Measurements from ENCODE around the gene DYNLT4.
"Not testable (repeated sequence)": the region's sequence is repeated elsewhere in the genome, so short reads cannot be mapped to it uniquely, and the experiment has no call there.

Gene DYNLT4

DNA sequence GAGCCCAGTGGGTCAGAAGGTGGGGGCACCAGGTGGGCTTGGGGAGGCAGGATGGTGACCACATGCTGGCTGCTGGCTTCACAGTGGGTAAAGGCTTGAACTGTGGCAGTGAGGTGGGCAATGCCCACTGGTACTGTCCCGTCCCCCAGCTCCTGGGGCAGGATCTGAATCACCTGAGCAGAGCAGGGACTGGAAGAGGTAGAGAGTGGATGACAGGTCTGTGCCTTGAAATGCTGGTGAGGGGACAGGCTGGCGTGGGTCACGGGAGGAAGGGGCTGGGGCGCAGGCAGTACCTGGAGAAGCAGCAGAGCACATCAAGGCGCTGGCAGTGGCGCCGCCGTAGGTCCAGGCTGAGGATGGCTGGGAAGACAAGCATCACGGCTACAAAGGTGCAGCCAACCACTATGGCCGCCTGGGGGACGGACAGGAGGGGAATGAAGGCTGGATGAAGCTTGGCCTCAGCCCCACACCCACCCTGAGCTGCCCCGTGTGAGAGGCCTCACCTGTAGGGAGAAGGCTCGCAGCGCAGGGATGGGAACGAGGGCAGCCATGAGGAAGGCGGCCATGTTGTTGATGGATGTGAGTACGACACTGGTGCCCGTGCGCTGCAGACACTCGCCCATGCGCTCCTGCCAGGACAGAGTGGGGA lies 21.0 kb upstream of the DYNLT4 start:
- no peak for FAIRE-seq

- no peak for FAIRE-seq
These were observed 20.2 kb upstream of the DYNLT4 start for GRCh38 chr1:44827197-44828002.

DNA sequence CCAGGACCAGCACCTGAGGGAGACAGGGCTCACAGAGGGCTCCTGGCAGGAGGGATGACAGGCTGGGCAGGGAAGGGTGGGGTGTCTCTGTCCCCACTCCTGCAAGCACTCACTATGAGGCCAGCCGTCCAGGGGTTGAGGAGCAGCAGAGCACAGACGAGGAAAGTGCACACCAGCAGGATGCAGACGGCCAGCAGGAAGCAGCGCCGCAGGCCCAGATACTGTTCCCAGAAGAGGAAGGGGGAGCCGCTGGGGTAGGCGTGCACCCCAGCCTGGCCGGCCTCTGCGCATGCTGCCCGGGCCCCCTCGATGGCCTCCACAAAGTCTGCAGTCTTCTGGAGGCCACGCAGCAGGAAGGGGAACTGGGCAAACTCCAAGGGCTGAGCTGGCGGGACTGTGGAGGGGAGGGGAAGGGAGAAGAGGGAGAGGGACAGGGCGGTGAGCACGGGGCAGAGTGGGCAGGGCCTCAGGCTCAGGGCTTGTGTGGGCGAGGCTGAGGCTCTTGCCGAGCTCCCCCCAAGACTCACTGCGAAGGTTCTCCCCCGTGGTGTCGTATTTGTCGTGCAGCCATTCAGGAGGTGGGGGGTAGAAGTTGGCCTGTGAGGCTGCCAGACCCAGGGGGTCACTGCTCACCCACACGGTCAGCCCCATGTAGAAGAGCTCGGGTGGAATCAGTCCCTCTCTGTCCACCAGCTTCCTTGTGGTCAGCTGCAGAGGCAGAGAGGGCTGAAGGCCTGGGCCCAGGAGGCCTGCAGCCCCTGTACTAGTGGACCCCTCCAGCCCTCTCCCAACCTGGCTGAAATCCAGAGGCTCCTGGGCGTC lies 19.4 kb upstream of the DYNLT4 start:
- FAIRE-seq = no peak

DNA sequence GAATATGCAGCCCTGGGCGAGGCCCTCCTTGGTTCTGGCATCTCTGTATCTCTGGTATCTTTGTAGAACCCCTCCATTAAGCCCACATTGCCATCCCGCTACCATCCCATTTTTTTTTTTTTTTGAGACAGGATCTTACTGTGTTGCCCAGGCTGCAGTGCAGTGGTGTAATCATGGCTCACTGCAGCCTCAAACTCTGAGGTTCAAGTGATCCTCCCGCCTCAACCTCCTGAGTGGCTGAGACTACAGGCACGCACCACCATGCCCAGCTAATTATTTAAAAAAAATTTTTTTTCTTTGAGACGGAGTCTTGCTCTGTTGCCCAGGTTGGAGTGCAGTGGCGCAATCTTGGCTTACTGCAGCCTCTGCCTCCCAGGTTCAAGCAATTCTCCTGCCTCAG lies 17.2 kb upstream of the DYNLT4 start:
- FAIRE-seq = not testable (repeated sequence)

- no peak for FAIRE-seq
These were observed 15.9 kb upstream of the DYNLT4 start for GRCh38 chr1:44822981-44823451.

- FAIRE-seq = no peak
These were observed 15.1 kb upstream of the DYNLT4 start for GRCh38 chr1:44822131-44822701.

GRCh38 chr1:44821240-44821715 lies 14.1 kb upstream of the DYNLT4 start:
- FAIRE-seq = no peak

DNA sequence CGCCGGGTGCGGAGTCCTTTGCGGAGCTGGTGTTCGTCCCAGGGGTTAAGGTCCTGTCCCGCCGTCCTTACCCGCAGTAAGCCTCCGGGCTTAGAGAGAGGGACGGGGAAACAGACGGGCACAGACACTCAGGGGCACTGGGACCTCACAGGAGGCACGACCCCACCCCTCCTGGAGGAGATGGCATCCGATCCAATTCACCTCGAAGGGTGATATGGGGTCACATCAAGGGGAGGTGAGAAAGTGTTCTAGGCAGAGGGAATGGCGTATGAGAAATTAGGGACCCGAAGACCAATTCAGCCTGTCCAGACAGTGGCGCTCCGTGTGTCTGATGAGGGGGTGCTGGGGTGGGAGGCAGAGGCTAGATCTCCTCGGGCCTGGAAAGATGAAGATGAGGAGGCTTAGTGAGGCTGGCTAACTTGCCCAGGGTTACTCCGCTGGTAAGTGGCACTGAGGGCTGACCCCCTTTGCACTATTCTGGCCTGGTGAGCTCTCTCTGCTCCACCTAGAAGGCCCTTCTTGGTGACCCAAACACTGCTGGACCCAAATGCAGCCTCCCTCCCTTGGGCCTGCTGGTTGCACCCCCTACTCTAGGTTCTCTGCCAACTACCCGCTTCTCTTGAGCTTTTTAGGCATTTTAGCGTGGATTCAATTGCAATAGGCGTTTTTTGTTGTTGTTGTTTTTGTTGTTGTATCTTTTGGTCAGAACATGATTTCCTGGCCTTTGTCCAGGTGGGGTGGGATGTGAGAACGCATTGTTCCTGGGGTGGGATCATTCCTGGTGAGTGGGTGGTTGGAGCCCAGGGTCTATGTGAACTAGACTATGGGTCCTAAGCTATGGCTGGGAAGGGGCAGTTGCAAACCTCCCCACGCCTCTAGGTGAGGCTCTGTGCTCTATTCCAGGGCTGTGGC lies 13.4 kb upstream of the DYNLT4 start:
- FAIRE-seq = no peak

DNA sequence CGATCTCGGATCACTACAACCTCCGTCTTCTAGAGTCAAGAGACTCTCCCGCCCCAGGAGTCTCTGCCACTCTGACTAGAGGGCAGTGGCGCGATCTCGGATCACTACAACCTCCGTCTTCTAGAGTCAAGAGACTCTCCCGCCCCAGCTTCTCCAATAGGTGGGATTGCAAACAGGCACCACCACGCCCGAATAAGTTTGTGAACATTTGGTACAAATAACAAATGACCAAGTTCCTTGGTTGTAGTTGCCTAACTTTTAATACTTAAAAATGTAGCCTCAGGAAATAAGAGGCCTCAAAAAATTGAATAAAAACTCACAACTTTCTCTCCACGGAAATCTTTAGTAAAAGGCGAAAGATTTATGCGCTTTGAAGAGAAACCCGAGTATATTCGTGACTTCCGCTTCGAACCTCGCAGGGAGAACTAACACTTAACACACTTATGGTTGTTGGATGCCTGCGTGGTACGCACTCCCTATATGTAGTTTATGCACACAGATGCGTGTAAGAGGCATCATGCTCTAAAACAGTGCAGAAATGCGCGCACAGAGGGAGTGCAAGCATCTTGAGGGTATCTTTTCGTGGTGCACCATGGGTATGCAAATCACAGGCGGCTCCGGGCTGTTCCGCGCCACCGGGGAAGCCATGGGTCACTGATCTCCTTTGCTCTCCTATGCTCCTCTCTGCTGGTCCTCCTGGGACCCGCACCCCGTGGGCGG lies 12.6 kb upstream of the DYNLT4 start:
- peak; percentile 98 for FAIRE-seq

DNA sequence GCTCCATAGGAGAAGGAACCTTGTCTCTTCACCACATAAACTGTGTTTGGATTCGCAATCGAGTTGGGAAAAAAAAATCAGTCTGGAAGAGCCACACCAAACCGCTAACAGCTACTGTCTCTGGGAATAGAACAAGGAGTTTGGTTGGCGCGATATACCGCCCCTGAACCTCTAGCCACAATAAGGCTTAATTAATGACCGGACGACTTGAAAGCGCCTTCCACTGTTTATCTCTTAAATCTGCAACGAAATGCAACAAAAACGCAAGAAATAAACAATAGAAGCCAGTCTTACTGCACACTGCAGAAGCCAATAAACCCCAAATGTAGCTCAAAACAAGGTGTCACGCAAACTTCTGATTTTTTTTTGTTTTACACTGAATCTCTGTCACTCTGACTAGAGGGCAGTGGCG lies 12.1 kb upstream of the DYNLT4 start:
- no peak for FAIRE-seq

DNA sequence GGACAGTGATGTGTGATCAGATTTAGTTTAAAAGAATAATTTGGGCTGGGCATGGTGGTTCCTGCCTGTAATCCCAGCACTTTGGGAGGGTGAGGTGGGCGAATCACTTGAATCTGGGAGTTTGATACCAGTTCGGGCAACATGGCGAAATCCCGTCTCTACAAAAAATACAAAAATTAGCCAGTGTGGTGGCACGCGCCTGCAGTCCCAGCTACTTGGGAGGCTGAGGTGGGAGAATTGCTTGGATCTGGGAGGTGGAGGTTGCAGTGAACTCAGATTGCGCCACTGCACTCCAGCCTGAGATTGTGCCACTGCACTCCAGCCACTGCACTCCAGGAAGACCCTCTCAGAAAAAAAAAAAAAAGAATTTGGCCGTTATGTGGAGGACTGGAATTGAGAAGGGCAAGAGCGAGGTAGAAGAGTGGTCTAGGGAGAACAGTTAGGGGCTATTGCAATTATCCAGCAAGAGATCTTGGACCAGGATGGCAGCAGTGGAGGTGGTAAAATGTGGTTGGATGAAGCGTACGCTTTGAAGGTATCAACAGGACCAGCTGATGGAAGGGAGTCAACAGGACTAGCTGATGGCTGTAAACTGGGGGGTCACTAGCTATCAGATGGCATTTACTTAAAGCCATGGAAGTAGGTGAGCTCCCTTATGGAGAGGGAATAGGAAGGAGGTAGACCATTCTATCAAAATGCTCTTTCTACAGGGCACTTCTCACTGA lies 10.8 kb upstream of the DYNLT4 start:
- no peak for FAIRE-seq

DNA sequence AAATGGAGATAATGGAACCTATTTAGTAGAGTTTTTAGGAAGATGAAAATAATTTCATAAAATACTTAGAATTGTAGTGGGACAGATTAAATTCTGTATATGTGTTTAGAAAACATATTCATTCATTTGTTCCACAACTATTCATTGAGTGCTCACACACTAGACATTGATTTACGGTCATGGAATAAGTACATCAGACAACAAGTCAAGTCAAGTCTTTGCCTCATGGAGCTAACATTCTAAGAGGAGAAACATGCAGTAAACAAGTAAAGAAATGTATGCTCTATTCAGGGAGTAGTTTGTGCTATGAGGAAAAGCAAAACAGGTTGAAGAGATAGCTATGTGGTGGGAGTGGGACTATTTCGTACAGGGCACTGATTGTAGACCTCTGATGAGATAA lies 10.2 kb upstream of the DYNLT4 start:
- FAIRE-seq = no peak

GRCh38 chr1:44815926-44816325 lies 8.8 kb upstream of the DYNLT4 start:
- not testable (repeated sequence) for FAIRE-seq

DNA sequence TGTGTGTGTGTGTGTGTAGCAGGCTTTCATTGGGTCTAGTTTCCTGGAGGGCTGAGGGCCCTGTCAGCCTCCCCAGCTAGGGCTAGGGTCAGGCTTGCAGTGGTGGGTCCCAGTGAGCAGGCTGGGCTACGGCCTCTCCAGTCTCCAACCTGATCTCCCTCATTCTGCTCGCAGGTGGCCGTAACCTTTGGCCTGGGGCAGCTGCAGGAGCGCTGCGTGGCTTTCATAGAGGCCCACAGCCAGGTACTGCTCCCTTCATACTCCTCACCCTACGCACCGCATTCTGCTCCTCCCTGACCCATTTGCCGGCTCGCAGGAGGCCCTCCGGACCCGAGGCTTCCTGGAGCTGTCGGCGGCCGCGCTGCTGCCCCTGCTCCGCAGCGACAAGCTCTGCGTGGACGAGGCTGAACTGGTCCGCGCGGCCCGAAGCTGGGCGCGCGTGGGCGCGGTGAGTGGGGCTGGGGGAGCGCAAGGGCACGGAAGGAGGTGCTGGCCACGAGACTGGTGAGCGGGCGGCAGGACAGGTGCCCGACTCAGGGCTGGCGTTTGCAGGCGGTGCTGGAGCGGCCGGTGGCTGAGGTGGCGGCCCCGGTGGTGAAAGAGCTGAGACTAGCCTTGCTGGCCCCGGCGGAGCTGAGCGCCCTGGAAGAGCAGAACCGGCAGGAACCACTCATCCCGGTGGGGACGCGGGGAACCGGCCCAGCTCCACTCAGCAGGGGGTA lies 5.8 kb upstream of the DYNLT4 start:
- no peak for FAIRE-seq

GRCh38 chr1:44811234-44811633 lies 4.1 kb upstream of the DYNLT4 start:
- no peak for FAIRE-seq

GRCh38 chr1:44810762-44811105 lies 3.6 kb upstream of the DYNLT4 start:
- FAIRE-seq = not testable (repeated sequence)

- no peak for FAIRE-seq
These were observed 3.1 kb upstream of the DYNLT4 start for GRCh38 chr1:44810101-44810761.

GRCh38 chr1:44808938-44809917 lies 2.1 kb upstream of the DYNLT4 start:
- no peak for FAIRE-seq
